Lower leg skin (tissue), 3 donors: ENCODE results near the gene CHRM4.

Experiments used
- CTCF ChIP-seq, 3 donors: fragments of 450-650 bp; IDR thresholded peaks; one replicate each; pipeline ENCODE4 v1.5.1; 2016; ENCODE audit warnings: antibody characterized with exemption in 3 of 3, mild to moderate bottlenecking in 3 of 3, moderate library complexity in 2 of 3
- POLR2A ChIP-seq, 2 donors: fragments of 450-650 bp; IDR thresholded peaks; one replicate each; pipeline ENCODE4 v1.6.1; 2016 to 2017; ENCODE audit warnings: antibody characterized with exemption in 2 of 2, mild to moderate bottlenecking in 1 of 2, moderate library complexity in 1 of 2

- no peak for TF ChIP-seq CTCF (IDR thresholded peaks at IDR 0.05)
- no peak for TF ChIP-seq POLR2A (IDR thresholded peaks at IDR 0.05)
Measured at GRCh38 chr11:46370253-46370652, 21.3 kb downstream of the CHRM4 start.
